Measurements from ENCODE around the gene PLAAT5.

PLAAT5 gene

DNA sequence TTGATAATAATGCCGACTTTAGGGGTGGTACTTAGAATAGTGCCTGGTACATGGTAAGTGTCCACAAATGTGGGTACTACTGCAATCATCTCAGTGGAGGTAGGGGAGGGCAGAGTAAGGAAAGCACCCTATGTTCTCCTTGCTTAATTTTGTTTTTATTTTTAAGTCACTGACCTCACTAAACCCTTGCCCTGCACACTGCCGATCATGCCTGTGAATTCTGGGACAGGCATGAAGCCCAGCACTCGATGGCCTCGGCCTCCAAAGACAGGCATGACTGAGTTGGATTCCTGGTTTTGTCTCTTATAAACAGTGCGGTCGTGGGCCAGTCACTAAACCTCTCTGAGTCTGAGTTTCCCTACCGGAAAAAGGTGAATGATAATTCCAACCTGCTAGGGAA, 21.8 kb upstream of the PLAAT5 start:
- DNase-seq (ENCODE audit: low read depth in 2 of 2): no peak

GRCh38 chr11:63511048-63511748, 20.2 kb upstream of the PLAAT5 start:
- no peak for DNase-seq (ENCODE audit: low read depth in 2 of 2)

- no peak for DNase-seq (ENCODE audit: low read depth in 2 of 2)
These were observed 19.5 kb upstream of the PLAAT5 start for GRCh38 chr11:63510360-63511047.

GRCh38 chr11:63508745-63509144, 17.8 kb upstream of the PLAAT5 start:
- no peak for DNase-seq (ENCODE audit: low read depth in 2 of 2)

- DNase-seq (ENCODE audit: low read depth in 2 of 2): no peak
These were observed 17.0 kb upstream of the PLAAT5 start for GRCh38 chr11:63508009-63508408.

- DNase-seq (ENCODE audit: low read depth in 2 of 2): no peak
These were observed 16.5 kb upstream of the PLAAT5 start for GRCh38 chr11:63507511-63507910.

- DNase-seq (ENCODE audit: low read depth in 2 of 2): no peak
These were observed 15.9 kb upstream of the PLAAT5 start for GRCh38 chr11:63506876-63507275.

- DNase-seq (ENCODE audit: low read depth in 2 of 2): no peak
These were observed 15.0 kb upstream of the PLAAT5 start, which contains the start of gene LGALS12 for GRCh38 chr11:63505857-63506528. Gene LGALS12 (plus strand): TSS chr11:63506084. CDS start chr11:63506459, 375 bp downstream.

DNA sequence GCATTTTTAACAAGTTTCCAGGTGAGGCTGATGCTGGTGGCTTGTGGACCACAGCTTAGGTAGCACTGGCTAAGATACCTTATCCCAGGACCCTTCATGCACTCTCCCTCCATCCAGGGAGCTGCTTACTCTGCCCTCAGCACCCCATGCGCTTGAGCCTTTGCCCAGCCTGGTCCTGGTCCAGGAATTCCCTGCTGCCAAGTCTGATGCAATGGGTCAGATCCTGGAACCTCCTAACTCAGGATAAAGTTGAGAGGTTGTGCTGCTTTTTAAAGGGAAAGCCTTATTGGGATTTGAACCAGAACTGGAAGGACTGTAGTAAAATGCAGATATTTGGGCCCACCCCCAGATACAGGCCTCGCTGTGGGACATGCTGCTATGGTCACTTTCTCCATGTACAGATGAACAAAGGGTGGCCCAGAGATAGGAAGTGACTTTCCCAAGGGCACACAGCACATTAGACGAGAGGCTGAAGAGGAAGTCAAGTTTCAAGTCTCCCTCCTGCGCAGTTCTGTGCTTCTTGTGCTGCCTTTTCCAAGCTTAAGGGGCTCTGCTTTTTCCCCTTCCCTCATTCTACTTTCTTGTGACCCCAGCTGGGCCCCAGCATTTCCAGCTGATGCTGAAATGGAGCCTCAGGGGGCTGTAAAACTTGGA, 14.1 kb upstream of the PLAAT5 start:
- no peak for DNase-seq (ENCODE audit: low read depth in 2 of 2)

- no peak for DNase-seq (ENCODE audit: low read depth in 2 of 2)
These were observed 13.1 kb upstream of the PLAAT5 start for GRCh38 chr11:63504054-63504453.

GRCh38 chr11:63503492-63503891, 12.5 kb upstream of the PLAAT5 start:
- DNase-seq (ENCODE audit: low read depth in 2 of 2): no peak

- no peak for DNase-seq (ENCODE audit: low read depth in 2 of 2)
These were observed 11.4 kb upstream of the PLAAT5 start for GRCh38 chr11:63502252-63502820.

DNA sequence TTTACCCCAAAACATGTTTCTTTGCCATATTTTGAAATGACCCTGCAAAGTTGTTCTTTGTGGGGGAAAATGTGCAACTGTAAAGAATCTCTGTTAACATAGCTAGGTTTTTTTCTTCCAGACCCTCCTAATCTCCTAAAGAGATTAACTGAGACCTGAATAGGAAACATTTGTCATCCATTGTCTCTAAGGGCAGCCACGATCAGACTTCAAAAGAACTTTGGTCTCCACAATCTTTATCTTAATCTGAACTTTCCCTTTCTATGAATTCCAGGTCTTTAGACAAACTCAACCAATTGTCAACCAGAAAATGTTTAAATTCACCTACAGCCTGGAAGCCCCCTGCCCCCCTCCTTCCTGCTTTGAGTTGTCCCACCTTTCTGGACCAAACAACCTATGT, 10.3 kb upstream of the PLAAT5 start:
- no peak for DNase-seq (ENCODE audit: low read depth in 2 of 2)

GRCh38 chr11:63499874-63500273, 8.9 kb upstream of the PLAAT5 start:
- no peak for DNase-seq (ENCODE audit: low read depth in 2 of 2)

GRCh38 chr11:63494975-63495374, 4.0 kb upstream of the PLAAT5 start:
- no peak for DNase-seq (ENCODE audit: low read depth in 2 of 2)

- DNase-seq (ENCODE audit: low read depth in 2 of 2): no peak
These were observed 2.2 kb upstream of the PLAAT5 start for GRCh38 chr11:63493127-63493526.

DNA sequence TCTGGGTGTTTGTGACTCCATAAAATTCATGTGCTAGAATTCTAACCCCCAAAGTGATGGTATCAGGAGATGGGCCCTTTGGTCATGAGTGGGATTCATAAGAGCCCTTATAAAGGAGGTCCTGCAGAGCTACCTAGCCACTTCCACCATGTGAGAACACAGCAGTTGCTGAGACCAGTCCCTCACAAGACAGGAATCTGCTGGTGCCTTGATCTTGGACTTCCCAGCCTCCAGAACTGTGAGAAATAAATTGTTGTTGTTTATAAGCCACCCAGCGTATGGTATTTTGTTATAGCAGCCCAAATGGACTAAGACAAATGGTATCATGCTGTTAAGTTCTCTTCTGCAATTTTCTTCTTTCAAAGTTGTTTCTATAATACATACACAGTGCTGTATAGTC, 1.5 kb upstream of the PLAAT5 start:
- DNase-seq (ENCODE audit: low read depth in 2 of 2): no peak

DNA sequence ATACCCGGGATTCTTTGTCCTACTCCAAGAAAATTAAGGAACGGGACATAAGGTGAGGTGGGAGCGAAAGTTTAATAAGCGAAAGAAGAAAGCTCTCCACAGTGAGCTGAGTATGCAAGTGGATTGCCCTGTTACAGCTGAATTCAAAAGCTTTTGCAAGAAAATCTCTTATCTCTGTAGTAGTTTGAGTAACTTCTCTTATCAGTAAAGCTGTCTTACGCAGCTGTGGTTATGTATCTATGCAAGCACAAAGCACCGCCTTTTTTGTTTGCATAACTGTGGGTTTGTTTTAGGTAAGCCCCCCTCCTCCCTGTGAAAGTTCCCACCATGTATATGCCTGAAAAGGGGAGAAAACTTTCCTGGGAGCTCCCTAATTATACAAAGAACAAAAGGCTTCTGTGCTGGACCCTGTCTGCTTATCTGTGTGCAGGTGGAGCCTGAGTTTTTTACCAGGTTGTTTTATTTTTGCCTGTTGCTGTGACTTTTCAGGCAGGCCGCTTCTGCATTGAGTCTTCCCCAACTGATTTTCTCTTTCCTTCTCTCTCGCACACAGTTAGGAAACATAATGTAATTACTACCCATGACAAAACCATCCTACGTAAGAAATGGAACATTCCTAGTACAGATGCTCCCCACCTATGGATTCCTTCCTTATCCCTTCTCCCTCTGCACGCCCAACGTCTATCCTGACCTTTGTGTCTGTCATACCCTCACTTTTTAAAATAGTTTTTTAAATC, 837 bp upstream of the PLAAT5 start:
- no peak for DNase-seq (ENCODE audit: low read depth in 2 of 2)

GRCh38 chr11:63491240-63491587, 247 bp upstream of the PLAAT5 start:
- DNase-seq (ENCODE audit: low read depth in 2 of 2): no peak

- DNase-seq (ENCODE audit: low read depth in 2 of 2): no peak
These were observed 1.1 kb downstream of the PLAAT5 start for GRCh38 chr11:63489879-63490278.

DNA sequence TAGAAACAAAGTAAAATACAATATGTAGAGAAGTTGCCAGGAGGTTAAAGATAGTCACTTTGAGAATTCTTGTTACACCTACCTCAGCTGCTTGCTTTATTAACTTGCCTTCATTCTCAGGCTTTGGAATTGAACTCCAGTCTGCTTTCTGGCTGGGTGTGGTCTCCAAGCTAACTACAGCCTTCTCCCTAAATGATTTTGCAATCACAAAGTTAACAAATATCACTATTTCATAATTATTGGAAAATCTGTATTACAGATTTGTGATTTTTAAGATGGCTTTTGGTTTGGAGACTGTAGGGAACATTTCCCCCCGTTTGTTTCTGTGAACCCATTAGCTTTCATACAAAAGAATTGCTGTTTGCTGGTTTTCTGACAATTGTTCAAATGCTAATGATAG, 2.2 kb downstream of the PLAAT5 start:
- DNase-seq (ENCODE audit: low read depth in 2 of 2): no peak

All from stimulated activated CD4-positive, alpha-beta T cell treated with anti-CD3 and anti-CD28 coated beads, Interleukin-4, amount 100 ng/mL, for 48 hours (primary cell).